ENCODE results near the gene MNAT1.

DNA sequence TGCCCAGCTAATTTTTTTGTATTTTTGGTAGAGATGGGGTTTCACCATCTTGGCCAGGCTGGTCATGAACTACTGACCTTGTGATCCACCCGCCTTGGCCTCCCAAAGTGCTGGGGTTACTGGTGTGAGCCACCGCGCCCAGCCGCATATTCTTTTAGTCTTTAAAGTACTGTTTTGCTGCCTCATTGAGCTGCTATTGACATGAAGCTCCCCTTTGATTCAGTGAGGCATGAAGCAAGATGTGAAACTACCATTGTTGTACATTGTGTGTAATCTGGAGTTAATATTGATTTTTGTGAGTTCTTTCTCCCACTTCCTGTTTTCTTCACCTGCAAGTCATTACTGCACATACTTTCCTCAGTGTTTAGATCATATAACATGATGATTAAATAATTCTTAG lies 80.8 kb downstream of the MNAT1 start:
- TF ChIP-seq, protein P1, sequence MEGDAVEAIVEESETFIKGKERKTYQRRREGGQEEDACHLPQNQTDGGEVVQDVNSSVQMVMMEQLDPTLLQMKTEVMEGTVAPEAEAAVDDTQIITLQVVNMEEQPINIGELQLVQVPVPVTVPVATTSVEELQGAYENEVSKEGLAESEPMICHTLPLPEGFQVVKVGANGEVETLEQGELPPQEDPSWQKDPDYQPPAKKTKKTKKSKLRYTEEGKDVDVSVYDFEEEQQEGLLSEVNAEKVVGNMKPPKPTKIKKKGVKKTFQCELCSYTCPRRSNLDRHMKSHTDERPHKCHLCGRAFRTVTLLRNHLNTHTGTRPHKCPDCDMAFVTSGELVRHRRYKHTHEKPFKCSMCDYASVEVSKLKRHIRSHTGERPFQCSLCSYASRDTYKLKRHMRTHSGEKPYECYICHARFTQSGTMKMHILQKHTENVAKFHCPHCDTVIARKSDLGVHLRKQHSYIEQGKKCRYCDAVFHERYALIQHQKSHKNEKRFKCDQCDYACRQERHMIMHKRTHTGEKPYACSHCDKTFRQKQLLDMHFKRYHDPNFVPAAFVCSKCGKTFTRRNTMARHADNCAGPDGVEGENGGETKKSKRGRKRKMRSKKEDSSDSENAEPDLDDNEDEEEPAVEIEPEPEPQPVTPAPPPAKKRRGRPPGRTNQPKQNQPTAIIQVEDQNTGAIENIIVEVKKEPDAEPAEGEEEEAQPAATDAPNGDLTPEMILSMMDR (IDR thresholded peaks at IDR 0.05 in 8 of 11, conservative IDR thresholded peaks at IDR 0.05 in 3 of 11) = no peak
- no peak for TF ChIP-seq POLR2A (IDR thresholded peaks at IDR 0.05)

Measured in spleen (tissue), 7 donors.